Activated CD4-positive, alpha-beta T cell treated with anti-CD3 and anti-CD28 coated beads, Interleukin-2, amount 50 U/mL, for 16 hours (primary cell): Measurements from ENCODE around the gene MTO1.
A peak's percentile ranks its signal among the peaks of the same experiment; 100 is the strongest.

Experiments
- DNase-seq: peaks from one replicate; pipeline ENCODE4 v3.0.0-alpha.2; 2020

MTO1 gene

GRCh38 chr6:73461537-73462350 lies at the start of gene MTO1:
Gene MTO1 (plus strand): TSS chr6:73461737. CDS start chr6:73461855, 118 bp downstream.
- peak; percentile 94 for DNase-seq

GRCh38 chr6:73413102-73413501 lies 48.4 kb upstream of the MTO1 start:
- no peak for DNase-seq

- no peak for DNase-seq
Observed at GRCh38 chr6:73418081-73418741, 43.3 kb upstream of the MTO1 start.

GRCh38 chr6:73421534-73421933 lies 40.0 kb upstream of the MTO1 start:
- DNase-seq = no peak

- no peak for DNase-seq
Observed at GRCh38 chr6:73435236-73435635, 26.3 kb upstream of the MTO1 start.

- DNase-seq = no peak
Observed at GRCh38 chr6:73443555-73443954, 18.0 kb upstream of the MTO1 start.

- DNase-seq = peak; percentile 46
Observed at GRCh38 chr6:73451223-73452106, 10.1 kb upstream of the MTO1 start.

GRCh38 chr6:73452107-73452461 lies 9.5 kb upstream of the MTO1 start, which contains the start of gene CGAS:
Gene CGAS (minus strand): TSS chr6:73452297. CDS start chr6:73452181, 116 bp downstream.
- DNase-seq = peak; percentile 93

GRCh38 chr6:73455865-73456629 lies 5.5 kb upstream of the MTO1 start:
- peak; percentile 82 for DNase-seq

GRCh38 chr6:73459474-73459873 lies 2.1 kb upstream of the MTO1 start:
- peak; percentile 55 for DNase-seq

GRCh38 chr6:73460056-73460455 lies 1.5 kb upstream of the MTO1 start:
- DNase-seq = peak; percentile 39

GRCh38 chr6:73471686-73472290 lies 10.3 kb downstream of the MTO1 start:
- no peak for DNase-seq

GRCh38 chr6:73476723-73477122 lies 15.2 kb downstream of the MTO1 start:
- DNase-seq = peak; percentile 48

- no peak for DNase-seq
Observed at GRCh38 chr6:73477407-73477806, 15.9 kb downstream of the MTO1 start.

- no peak for DNase-seq
Observed at GRCh38 chr6:73481969-73482368, 20.4 kb downstream of the MTO1 start.

GRCh38 chr6:73484438-73484837 lies 22.9 kb downstream of the MTO1 start:
- no peak for DNase-seq

- no peak for DNase-seq
Observed at GRCh38 chr6:73487473-73487872, 25.9 kb downstream of the MTO1 start.

GRCh38 chr6:73491377-73491776 lies 29.8 kb downstream of the MTO1 start:
- no peak for DNase-seq

- no peak for DNase-seq
Observed at GRCh38 chr6:73497915-73498314, 36.4 kb downstream of the MTO1 start.

GRCh38 chr6:73503027-73503772 lies 41.7 kb downstream of the MTO1 start:
- DNase-seq = no peak

GRCh38 chr6:73504160-73504559 lies 42.6 kb downstream of the MTO1 start:
- DNase-seq = no peak
